Measurements from ENCODE around the gene CCDC88C. TPM values are rescaled to one million over a fixed set of nuclear protein-coding genes. Genes with fewer than 3 reads are reported as not detected.
A peak's percentile ranks its signal among the peaks of the same experiment; 100 is the strongest.
"Not testable (repeated sequence)": the region's sequence is repeated elsewhere in the genome, so short reads cannot be mapped to it uniquely, and the experiment has no call there.

Gene CCDC88C
- total RNA-seq, 1 experiment from 2014 or later, result not detected

GRCh38 chr14:91232052-91232451, 185.6 kb downstream of the CCDC88C start:
- Histone ChIP-seq H3K4me1 (replicated peaks) (peaks cover 20% of the 10 kb centered on the region), H3K9me3 (replicated peaks) (no peaks in the 10 kb centered on the region), H3K27me3 (replicated peaks) (no peaks in the 10 kb centered on the region), H3K4me3 (no peak overlapping the region), H3K27ac (no peak overlapping the region), H3K36me3 (no peaks in the 10 kb centered on the region)
- no peak for DNase-seq (ENCODE audit: low read depth in 1 of 2, low spot score in 2 of 2)

GRCh38 chr14:91231446-91231845, 186.2 kb downstream of the CCDC88C start:
- no peak overlapping the region for H3K27ac ChIP-seq
- DNase-seq (ENCODE audit: low read depth in 1 of 2, low spot score in 2 of 2), result no peak
- peaks cover 20% of the 10 kb centered on the region for H3K4me1 ChIP-seq (replicated peaks)
- no peaks in the 10 kb centered on the region for H3K27me3 ChIP-seq (replicated peaks)
- H3K36me3 ChIP-seq, result no peaks in the 10 kb centered on the region
- no peaks in the 10 kb centered on the region for H3K9me3 ChIP-seq (replicated peaks)
- H3K4me3 ChIP-seq, result no peak overlapping the region

- Histone ChIP-seq H3K36me3 (no peaks in the 10 kb centered on the region), H3K9me3 (replicated peaks) (no peaks in the 10 kb centered on the region), H3K27ac (no peak overlapping the region), H3K4me1 (replicated peaks) (peaks cover 20% of the 10 kb centered on the region), H3K4me3 (no peak overlapping the region), H3K27me3 (replicated peaks) (no peaks in the 10 kb centered on the region)
- DNase-seq (ENCODE audit: low read depth in 1 of 2, low spot score in 2 of 2), result no peak
Observed at GRCh38 chr14:91230397-91231035, 187.1 kb downstream of the CCDC88C start.

- Histone ChIP-seq H3K36me3 (no peaks in the 10 kb centered on the region), H3K27me3 (replicated peaks) (no peaks in the 10 kb centered on the region), H3K9me3 (replicated peaks) (no peaks in the 10 kb centered on the region), H3K27ac (no peak overlapping the region), H3K4me1 (replicated peaks) (peaks cover 20% of the 10 kb centered on the region), H3K4me3 (no peak overlapping the region)
- no peak for DNase-seq (ENCODE audit: low read depth in 1 of 2, low spot score in 2 of 2)
Observed at GRCh38 chr14:91229743-91230200, 187.8 kb downstream of the CCDC88C start.

GRCh38 chr14:91229005-91229382, 188.6 kb downstream of the CCDC88C start:
- no peaks in the 10 kb centered on the region for H3K36me3 ChIP-seq
- no peaks in the 10 kb centered on the region for H3K9me3 ChIP-seq (replicated peaks)
- no peak overlapping the region for H3K27ac ChIP-seq
- H3K4me3 ChIP-seq, result no peak overlapping the region
- no peak for DNase-seq (ENCODE audit: low read depth in 1 of 2, low spot score in 2 of 2)
- no peaks in the 10 kb centered on the region for H3K27me3 ChIP-seq (replicated peaks)
- peaks cover 20% of the 10 kb centered on the region for H3K4me1 ChIP-seq (replicated peaks)

GRCh38 chr14:91228112-91229004, 189.3 kb downstream of the CCDC88C start:
- Histone ChIP-seq H3K27me3 (replicated peaks) (no peaks in the 10 kb centered on the region), H3K27ac (no peak overlapping the region), H3K4me3 (no peak overlapping the region), H3K4me1 (replicated peaks) (peaks cover 20% of the 10 kb centered on the region), H3K36me3 (no peaks in the 10 kb centered on the region), H3K9me3 (replicated peaks) (no peaks in the 10 kb centered on the region)
- peak in 1 of 2 experiments; percentile 14 for DNase-seq (ENCODE audit: low read depth in 1 of 2, low spot score in 2 of 2)

- H3K4me1 ChIP-seq (replicated peaks), result peaks cover 20% of the 10 kb centered on the region
- no peak for DNase-seq (ENCODE audit: low read depth in 1 of 2, low spot score in 2 of 2)
- H3K9me3 ChIP-seq (replicated peaks), result no peaks in the 10 kb centered on the region
- no peak overlapping the region for H3K4me3 ChIP-seq
- H3K36me3 ChIP-seq, result no peaks in the 10 kb centered on the region
- no peak overlapping the region for H3K27ac ChIP-seq
- H3K27me3 ChIP-seq (replicated peaks), result no peaks in the 10 kb centered on the region
Observed at GRCh38 chr14:91227183-91227628, 190.4 kb downstream of the CCDC88C start.

- peaks cover 20% of the 10 kb centered on the region for H3K4me1 ChIP-seq (replicated peaks)
- not testable (repeated sequence) for H3K36me3 ChIP-seq; H3K9me3 ChIP-seq (replicated peaks); H3K27me3 ChIP-seq (replicated peaks); H3K27ac ChIP-seq; DNase-seq (ENCODE audit: low read depth in 1 of 2, low spot score in 2 of 2); H3K4me3 ChIP-seq
Observed at GRCh38 chr14:91226360-91226759, 191.3 kb downstream of the CCDC88C start.

- no peak overlapping the region for H3K4me3 ChIP-seq
- H3K4me1 ChIP-seq (replicated peaks), result peaks cover 14% of the 10 kb centered on the region
- no peak for DNase-seq (ENCODE audit: low read depth in 1 of 2, low spot score in 2 of 2)
- H3K36me3 ChIP-seq, result no peaks in the 10 kb centered on the region
- H3K27me3 ChIP-seq (replicated peaks), result no peaks in the 10 kb centered on the region
- no peaks in the 10 kb centered on the region for H3K9me3 ChIP-seq (replicated peaks)
- no peak overlapping the region for H3K27ac ChIP-seq
Observed at GRCh38 chr14:91225025-91225424, 192.6 kb downstream of the CCDC88C start.

GRCh38 chr14:91223028-91223783, 194.4 kb downstream of the CCDC88C start:
- Histone ChIP-seq H3K4me3 (no peak overlapping the region), H3K27me3 (replicated peaks) (no peaks in the 10 kb centered on the region), H3K36me3 (no peaks in the 10 kb centered on the region), H3K4me1 (replicated peaks) (peaks cover 4% of the 10 kb centered on the region), H3K27ac (no peak overlapping the region), H3K9me3 (replicated peaks) (no peaks in the 10 kb centered on the region)
- DNase-seq (ENCODE audit: low read depth in 1 of 2, low spot score in 2 of 2), result no peak

Other genes with a start within 250 kb of the CCDC88C start
- gene GPR68, start 173.1 kb downstream of the CCDC88C start, total RNA-seq (2014; rRNA removed; shearing (Covaris generic)), result not detected in 2 replicates
- gene PPP4R3A, start 92.5 kb upstream of the CCDC88C start, total RNA-seq (2014; rRNA removed; shearing (Covaris generic)), result 34.6 and 61.8 TPM in 2 replicates

Measured in SJSA1 (cell line).